ENCODE data around the gene SLC25A20. TPM values are rescaled to one million over a fixed set of nuclear protein-coding genes. Genes with fewer than 3 reads are reported as not detected.

The SLC25A20 gene
- total and polyA plus RNA-seq, 5 donors from 2014 or later, result 8.0 to 32.6 (median 22.2) TPM

- Histone ChIP-seq H3K36me3 (ENCODE audit: control insufficient read depth, insufficient read depth, low read length) (peaks cover 61% of the 10 kb centered on the region), H3K27ac (ENCODE audit: insufficient read depth, low read length, poor library complexity, severe bottlenecking) (peak overlapping the region; percentile 2), H3K27me3 (ENCODE audit: control insufficient read depth, insufficient read depth, low read length) (no peaks in the 10 kb centered on the region), H3K4me1 (ENCODE audit: control insufficient read depth, insufficient read depth, low read length, poor library complexity, severe bottlenecking) (peaks cover 42% of the 10 kb centered on the region), H3K4me3 (ENCODE audit: low read depth, low read length) (no peak overlapping the region), H3K9me3 (ENCODE audit: control insufficient read depth in 2 of 2, low read length in 2 of 2) (no peaks in the 10 kb centered on the region)
- Mint-ChIP-seq H3K36me3 (peaks cover 57% of the 10 kb centered on the region), H3K27ac (peak overlapping the region in 2 of 3 donors; percentile 13 to 82), H3K27me3 (no peaks in the 10 kb centered on the region), H3K4me3 (peak overlapping the region in 3 of 4 donors; percentile 4 to 54 (median 11)), H3K9me3 (no peaks in the 10 kb centered on the region), H3K4me1 (peaks cover 54 to 75% (median 58%) of the 10 kb centered on the region in 4 donors)
- DNase-seq (peak in 1 of 3 donors; percentile 46), ATAC-seq (ENCODE audit: low read depth in 2 of 2) (no peak)
Measured at GRCh38 chr3:48931944-48932580, 33.4 kb upstream of the SLC25A20 start.

- Mint-ChIP-seq H3K36me3 (peaks cover 64% of the 10 kb centered on the region), H3K4me3 (peak overlapping the region in 2 of 4 donors; percentile 23 to 26), H3K27me3 (no peaks in the 10 kb centered on the region), H3K9me3 (no peaks in the 10 kb centered on the region), H3K27ac (no peak overlapping the region), H3K4me1 (peaks cover 58 to 79% (median 63%) of the 10 kb centered on the region in 4 donors)
- DNase-seq (no peak), ATAC-seq (ENCODE audit: low read depth in 2 of 2) (no peak)
- H3K4me3 ChIP-seq (ENCODE audit: low read depth, low read length), result peak overlapping the region; percentile 19
- no peak overlapping the region for H3K27ac ChIP-seq (ENCODE audit: insufficient read depth, low read length, poor library complexity, severe bottlenecking)
- H3K27me3 ChIP-seq (ENCODE audit: control insufficient read depth, insufficient read depth, low read length), result no peaks in the 10 kb centered on the region
- H3K9me3 ChIP-seq (ENCODE audit: control insufficient read depth in 2 of 2, low read length in 2 of 2), result no peaks in the 10 kb centered on the region
- peaks cover 50% of the 10 kb centered on the region for H3K4me1 ChIP-seq (ENCODE audit: control insufficient read depth, insufficient read depth, low read length, poor library complexity, severe bottlenecking)
- peaks cover 58% of the 10 kb centered on the region for H3K36me3 ChIP-seq (ENCODE audit: control insufficient read depth, insufficient read depth, low read length)
Measured at GRCh38 chr3:48930590-48930989, 31.9 kb upstream of the SLC25A20 start.

GRCh38 chr3:48929358-48930035 lies 30.8 kb upstream of the SLC25A20 start:
- peak overlapping the region; percentile 20 for H3K4me3 ChIP-seq (ENCODE audit: low read depth, low read length)
- Mint-ChIP-seq H3K9me3 (no peaks in the 10 kb centered on the region), H3K27me3 (no peaks in the 10 kb centered on the region), H3K4me1 (peaks cover 47 to 78% (median 60%) of the 10 kb centered on the region in 4 donors), H3K4me3 (peak overlapping the region in 1 of 4 donors; percentile 71), H3K27ac (peak overlapping the region; percentile 64 to 74 (median 65)), H3K36me3 (peaks cover 58% of the 10 kb centered on the region)
- DNase-seq, result no peak
- ATAC-seq (ENCODE audit: low read depth in 2 of 2), result no peak
- H3K9me3 ChIP-seq (ENCODE audit: control insufficient read depth in 2 of 2, low read length in 2 of 2), result no peaks in the 10 kb centered on the region
- H3K36me3 ChIP-seq (ENCODE audit: control insufficient read depth, insufficient read depth, low read length), result peaks cover 52% of the 10 kb centered on the region
- H3K4me1 ChIP-seq (ENCODE audit: control insufficient read depth, insufficient read depth, low read length, poor library complexity, severe bottlenecking), result peaks cover 50% of the 10 kb centered on the region
- no peaks in the 10 kb centered on the region for H3K27me3 ChIP-seq (ENCODE audit: control insufficient read depth, insufficient read depth, low read length)
- no peak overlapping the region for H3K27ac ChIP-seq (ENCODE audit: insufficient read depth, low read length, poor library complexity, severe bottlenecking)

DNA sequence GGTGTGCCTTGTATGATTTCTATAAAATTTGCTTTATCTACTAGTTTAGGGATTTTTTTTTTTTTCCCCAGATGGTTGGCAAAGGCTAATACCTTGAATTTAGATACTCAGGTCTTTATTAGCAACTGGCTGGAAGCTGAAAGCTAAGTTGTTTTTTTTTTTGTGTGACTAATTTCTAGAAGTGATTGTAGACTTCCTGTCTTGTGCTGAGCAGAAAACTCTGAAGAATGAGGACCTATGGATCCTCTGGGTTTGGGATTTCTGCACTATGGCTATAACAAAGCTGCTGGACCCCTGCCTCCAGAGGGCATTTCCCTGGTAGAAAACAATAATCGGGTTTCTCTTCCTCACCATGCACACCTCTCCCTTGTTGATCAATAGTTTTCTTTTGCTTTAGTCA lies 30.0 kb upstream of the SLC25A20 start:
- peaks cover 52% of the 10 kb centered on the region for H3K36me3 Mint-ChIP-seq
- H3K27ac ChIP-seq (ENCODE audit: insufficient read depth, low read length, poor library complexity, severe bottlenecking), result no peak overlapping the region
- no peaks in the 10 kb centered on the region for H3K9me3 ChIP-seq (ENCODE audit: control insufficient read depth in 2 of 2, low read length in 2 of 2)

GRCh38 chr3:48927928-48928327 lies 29.2 kb upstream of the SLC25A20 start:
- H3K27me3 ChIP-seq (ENCODE audit: control insufficient read depth, insufficient read depth, low read length), result no peaks in the 10 kb centered on the region
- Mint-ChIP-seq H3K4me1 (peaks cover 42 to 74% (median 54%) of the 10 kb centered on the region in 4 donors), H3K9me3 (no peaks in the 10 kb centered on the region), H3K27me3 (no peaks in the 10 kb centered on the region), H3K4me3 (peak overlapping the region in 3 of 4 donors; percentile 32 to 89 (median 68)), H3K27ac (peak overlapping the region in 2 of 3 donors; percentile 20 to 78), H3K36me3 (peaks cover 51% of the 10 kb centered on the region)
- peaks cover 53% of the 10 kb centered on the region for H3K36me3 ChIP-seq (ENCODE audit: control insufficient read depth, insufficient read depth, low read length)
- H3K9me3 ChIP-seq (ENCODE audit: control insufficient read depth in 2 of 2, low read length in 2 of 2), result no peaks in the 10 kb centered on the region
- DNase-seq, result peak in 1 of 3 donors; percentile 13
- no peak overlapping the region for H3K27ac ChIP-seq (ENCODE audit: insufficient read depth, low read length, poor library complexity, severe bottlenecking)
- H3K4me3 ChIP-seq (ENCODE audit: low read depth, low read length), result peak overlapping the region; percentile 42
- peaks cover 50% of the 10 kb centered on the region for H3K4me1 ChIP-seq (ENCODE audit: control insufficient read depth, insufficient read depth, low read length, poor library complexity, severe bottlenecking)
- no peak for ATAC-seq (ENCODE audit: low read depth in 2 of 2)

More for the DNA sequence above, 30.0 kb upstream of the SLC25A20 start:
- peaks cover 52% of the 10 kb centered on the region for H3K36me3 ChIP-seq (ENCODE audit: control insufficient read depth, insufficient read depth, low read length)
- Mint-ChIP-seq H3K4me3 (peak overlapping the region; percentile 26 to 78 (median 50)), H3K27me3 (no peaks in the 10 kb centered on the region), H3K27ac (peak overlapping the region; percentile 42 to 64 (median 60)), H3K4me1 (peaks cover 42 to 76% (median 56%) of the 10 kb centered on the region in 4 donors), H3K9me3 (no peaks in the 10 kb centered on the region)
- no peaks in the 10 kb centered on the region for H3K27me3 ChIP-seq (ENCODE audit: control insufficient read depth, insufficient read depth, low read length)
- DNase-seq (peak in 1 of 3 donors; percentile 41), ATAC-seq (ENCODE audit: low read depth in 2 of 2) (no peak)
- H3K4me3 ChIP-seq (ENCODE audit: low read depth, low read length), result peak overlapping the region; percentile 42
- H3K4me1 ChIP-seq (ENCODE audit: control insufficient read depth, insufficient read depth, low read length, poor library complexity, severe bottlenecking), result peaks cover 50% of the 10 kb centered on the region

DNA sequence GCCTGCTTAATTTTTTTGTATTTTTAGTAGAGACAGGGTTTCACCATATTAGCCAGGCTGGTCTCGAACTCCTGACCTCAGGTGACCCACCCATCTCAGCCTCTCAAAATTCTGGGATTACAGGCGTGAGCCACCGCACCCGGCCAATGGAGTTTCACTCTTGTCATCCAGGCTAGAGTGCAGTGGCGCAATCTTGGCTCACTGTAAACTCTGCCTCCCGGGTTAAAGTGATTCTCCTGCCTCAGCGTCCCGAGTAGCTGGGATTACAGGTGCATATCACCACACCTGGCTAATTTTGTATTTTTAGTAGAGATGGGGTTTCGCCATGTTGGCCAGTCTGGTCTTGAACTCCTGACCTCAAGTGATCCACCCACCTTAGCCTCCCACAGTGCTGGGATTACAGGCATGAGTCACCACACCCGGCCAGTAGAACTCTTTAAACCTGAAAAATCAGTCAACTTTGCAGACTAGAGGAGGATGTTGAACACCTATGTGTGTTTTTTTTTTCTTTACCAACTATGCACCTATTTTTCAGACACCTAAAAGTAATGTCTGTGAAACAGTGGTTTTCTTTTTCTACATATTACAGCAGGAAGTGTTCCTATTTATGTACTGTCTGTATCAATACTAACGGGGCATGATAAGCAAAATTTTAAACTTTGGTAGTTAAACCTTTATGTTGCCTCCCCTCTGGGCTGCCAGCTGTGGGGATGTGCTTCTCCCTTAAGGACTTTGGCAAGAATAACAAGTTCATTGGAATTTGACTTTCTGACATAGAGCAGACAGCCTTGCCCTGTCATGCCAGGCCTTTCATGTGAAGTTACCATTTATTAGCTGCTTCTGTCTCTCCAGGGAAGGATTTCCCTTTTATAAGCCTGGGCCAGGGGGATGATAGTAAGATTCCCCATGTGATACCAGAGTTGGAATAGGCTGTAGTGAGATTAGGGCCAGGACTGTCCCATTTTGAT lies 28.0 kb upstream of the SLC25A20 start:
- peak in 1 of 3 donors; percentile 42 for DNase-seq
- ATAC-seq (ENCODE audit: low read depth in 2 of 2), result no peak
- H3K27me3 Mint-ChIP-seq, result no peaks in the 10 kb centered on the region
- H3K27ac Mint-ChIP-seq, result peak overlapping the region in 2 of 3 donors; percentile 28 to 90
- Histone ChIP-seq H3K27ac (ENCODE audit: insufficient read depth, low read length, poor library complexity, severe bottlenecking) (no peak overlapping the region), H3K4me3 (ENCODE audit: low read depth, low read length) (peak overlapping the region; percentile 42), H3K36me3 (ENCODE audit: control insufficient read depth, insufficient read depth, low read length) (peaks cover 54% of the 10 kb centered on the region), H3K27me3 (ENCODE audit: control insufficient read depth, insufficient read depth, low read length) (no peaks in the 10 kb centered on the region), H3K4me1 (ENCODE audit: control insufficient read depth, insufficient read depth, low read length, poor library complexity, severe bottlenecking) (peaks cover 57% of the 10 kb centered on the region), H3K9me3 (ENCODE audit: control insufficient read depth in 2 of 2, low read length in 2 of 2) (no peaks in the 10 kb centered on the region)
- no peaks in the 10 kb centered on the region for H3K9me3 Mint-ChIP-seq
- H3K36me3 Mint-ChIP-seq, result peaks cover 43% of the 10 kb centered on the region
- peak overlapping the region; percentile 32 to 89 (median 50) for H3K4me3 Mint-ChIP-seq
- peaks cover 30 to 68% (median 49%) of the 10 kb centered on the region in 4 donors for H3K4me1 Mint-ChIP-seq
